ENCODE results near the gene PSME4. TPM values are rescaled to one million over a fixed set of nuclear protein-coding genes. Genes with fewer than 3 reads are reported as not detected.

The PSME4 gene
- total and polyA plus RNA-seq, 3 donors from 2014 or later, result 104 to 144 (median 142) TPM

- no peaks in the 10 kb centered on the region for H3K36me3 ChIP-seq (ENCODE audit: low read depth, missing control alignments)
- H3K9me3 ChIP-seq, result no peaks in the 10 kb centered on the region
- no peak overlapping the region for H3K4me3 ChIP-seq
- no peak overlapping the region for H3K27ac ChIP-seq
- H3K27me3 ChIP-seq, result no peaks in the 10 kb centered on the region
- no peak for TF ChIP-seq CTCF (IDR thresholded peaks at IDR 0.05)
- no peak for TF ChIP-seq POLR2A (IDR thresholded peaks at IDR 0.05)
- intact Hi-C loops (cut with DNase I; ENCODE audit: low total_unique reads), result no loop called here
- H3K4me1 ChIP-seq, result no peaks in the 10 kb centered on the region
- no peak for DNase-seq
- WGBS, 2 donors, result 64 to 88% methylated on average over 5 of the region's 5 CpGs
These were observed 109.0 kb downstream of the PSME4 start for GRCh38 chr2:53861824-53862223.

GRCh38 chr2:53859206-53860181, 111.3 kb downstream of the PSME4 start, which contains the start of gene GPR75:
Gene GPR75, minus strand, starts transcription at chr2:53859967. Its CDS starts 5,211 bp downstream, at chr2:53854756.
- DNase-seq, result no peak
- no peaks in the 10 kb centered on the region for H3K36me3 ChIP-seq (ENCODE audit: low read depth, missing control alignments)
- H3K27me3 ChIP-seq, result no peaks in the 10 kb centered on the region
- intact Hi-C loops (cut with DNase I; ENCODE audit: low total_unique reads), result no loop called here
- H3K27ac ChIP-seq, result no peak within 1 kb of the TSS
- 40 to 48% methylated on average over 14 to 67 of the region's 72 CpGs for WGBS, 2 donors
- no peaks in the 10 kb centered on the region for H3K9me3 ChIP-seq
- H3K4me1 ChIP-seq, result no peaks in the 10 kb centered on the region
- TF ChIP-seq POLR2A (IDR thresholded peaks at IDR 0.05) (no peak), CTCF (IDR thresholded peaks at IDR 0.05) (no peak)
- H3K4me3 ChIP-seq, result peak within 1 kb of the TSS; percentile 53 to 59

- intact Hi-C loops (cut with DNase I; ENCODE audit: low total_unique reads), result no loop called here
- WGBS, 2 donors, result 70 to 80% methylated on average over 2 of the region's 2 CpGs
These were observed 114.5 kb downstream of the PSME4 start for GRCh38 chr2:53856272-53856671.

GRCh38 chr2:53854678-53855077, 116.1 kb downstream of the PSME4 start:
- TF ChIP-seq POLR2A (IDR thresholded peaks at IDR 0.05) (no peak), CTCF (IDR thresholded peaks at IDR 0.05) (no peak)
- Histone ChIP-seq H3K4me1 (no peaks in the 10 kb centered on the region), H3K4me3 (no peak overlapping the region), H3K9me3 (no peaks in the 10 kb centered on the region), H3K36me3 (ENCODE audit: low read depth, missing control alignments) (no peaks in the 10 kb centered on the region), H3K27ac (no peak overlapping the region), H3K27me3 (no peaks in the 10 kb centered on the region)
- 93 to 98% methylated on average over 2 of the region's 2 CpGs for WGBS, 2 donors
- DNase-seq, result no peak
- intact Hi-C loops (cut with DNase I; ENCODE audit: low total_unique reads), result no loop called here

More at GRCh38 chr2:53856272-53856671, 114.5 kb downstream of the PSME4 start:
- Histone ChIP-seq H3K27ac (no peak overlapping the region), H3K4me1 (no peaks in the 10 kb centered on the region), H3K27me3 (no peaks in the 10 kb centered on the region), H3K4me3 (no peak overlapping the region), H3K9me3 (no peaks in the 10 kb centered on the region), H3K36me3 (ENCODE audit: low read depth, missing control alignments) (no peaks in the 10 kb centered on the region)
- TF ChIP-seq CTCF (IDR thresholded peaks at IDR 0.05) (no peak), POLR2A (IDR thresholded peaks at IDR 0.05) (no peak)
- DNase-seq, result no peak

Data from testis (tissue), 3 donors.